Heart left ventricle (tissue), 16 donors: ENCODE measurements around the gene SKA1. TPM values are rescaled to one million over a fixed set of nuclear protein-coding genes. Genes with fewer than 3 reads are reported as not detected.

ENCODE experiments used
- ATAC-seq, 4 donors: fragments of 200-7000 bp; cut with Tn5 transposase; one replicate each; pipeline ENCODE4 v1.9.1; 2020 to 2022; ENCODE audit warnings: moderate library complexity in 4 of 4, mild to moderate bottlenecking in 3 of 4, moderate number of reproducible peaks in 1 of 4
- DNase-seq, 5 donors: peaks; one replicate each; pipeline ENCODE4 v3.0.0-alpha.2; 2020
- H3K27ac ChIP-seq, 12 donors: fragments of 200-600 bp; sonication (generic) in 4 of 12; one replicate each; pipeline versions ENCODE4 v1.5.0 to v1.8.0; 2016 to 2022; ENCODE audit warnings: mild to moderate bottlenecking in 2 of 12
- H3K27me3 ChIP-seq, 9 donors: fragments of 200-600 bp; sonication (generic) in 2 of 9; one replicate each; pipeline versions ENCODE4 v1.5.1 to v1.8.0; 2016 to 2022; ENCODE audit warnings: mild to moderate bottlenecking in 3 of 9
- H3K36me3 ChIP-seq, 9 donors: fragments of 200-600 bp; sonication (generic) in 2 of 9; one replicate each; pipeline versions ENCODE4 v1.5.0 to v1.8.0; 2018 to 2022; ENCODE audit warnings: mild to moderate bottlenecking in 2 of 9
- H3K4me1 ChIP-seq, 12 donors: fragments of 200-600 bp; sonication (generic) in 4 of 12; one replicate each; pipeline versions ENCODE4 v1.5.0 to v1.8.0; 2016 to 2022; ENCODE audit warnings: mild to moderate bottlenecking in 3 of 12
- H3K4me3 ChIP-seq, 12 donors: fragments of 200-600 bp; sonication (generic) in 4 of 12; one replicate each; pipeline versions ENCODE4 v1.5.0 to v1.8.0; 2017 to 2022; ENCODE audit warnings: mild to moderate bottlenecking in 9 of 12, moderate library complexity in 4 of 12
- H3K9me3 ChIP-seq, 12 donors: fragments of 200-600 bp; sonication (generic) in 4 of 12; one replicate each; pipeline versions ENCODE4 v1.5.0 to v1.8.0; 2016 to 2022; ENCODE audit warnings: mild to moderate bottlenecking in 1 of 12
- POLR2A ChIP-seq, 2 donors: fragments of 450-650 bp; IDR thresholded peaks; one replicate each; pipeline ENCODE4 v1.6.1; 2017; ENCODE audit warnings: antibody characterized with exemption in 2 of 2, mild to moderate bottlenecking in 2 of 2, moderate library complexity in 2 of 2
- WGBS, 4 donors: extraction: QIAGEN DNeasy Blood & Tissue Kit in 2 of 4; methylation state at CpG; one replicate each; pipeline versions ENCODE4 v1.1.5 to v1.1.7; 2013 to 2018; 5-methylcytosine and 5-hydroxymethylcytosine counted together
- intact Hi-C, 10 donors: fragments of 100-400 bp; cut with DNase I; formaldehyde crosslinking; loops; one replicate each; pipeline versions ENCODE4 v1.11.1 to v1.14.2; 2022
- polyA plus RNA-seq, 2 donors: library from polyadenylated mRNA; stranded (reverse); fragments of 200-250 nt; gene quantifications; one replicate each; pipeline ENCODE4 v1.2.3, GENCODE V29; 2013
- total RNA-seq, 9 donors: library from RNA; depleted of rRNA in 2 of 9; stranded (reverse); fragments of >200 nt in 2 of 9; fragmentation: NEBNext Ultra II Directional in 3 of 9; extraction: Animal tissue kit (Norgen Biotek cat#: 25700) in 3 of 9; gene quantifications; one replicate each; pipeline versions ENCODE4 v1.1.0 to v1.2.4, GENCODE V29; 2016 to 2023
- TF ChIP-seq, protein P1 (sequence below), 12 donors: fragments of 200-600 bp; sonication (generic) in 4 of 12; IDR thresholded peaks; one replicate each; pipeline versions ENCODE4 v1.5.0 to v1.8.0; 2018 to 2022; ENCODE audit warnings: antibody characterized with exemption in 12 of 12, mild to moderate bottlenecking in 5 of 12
- donor health status: ischemic (EF 13 %, LVEDD 7.1; RV severe dilation, severe dysfunction).
- donor health status: healthy with polysubstance abuse.
- donor health status: DM: no; HTN: yes; CAD: no.
- donor health status: DM: no; HTN: no; CAD: no.
- donor health status: ischemic (EF 25% LVEDD 6.9; RV normal size, moderate dysfunction).
- donor health status: ischemic (EF 25% LVEDD 5.7; RV mildly dilated, moderate dysfunction).
- donor health status: healthy.
- donor health status: DM: yes; HTN: yes; CAD: no.
- donor health status: ischemic (EF 35%, LVEDD 5.7; RV mildly dilated, moderate dysfunction).
- donor health status: nonischemic (EF 11% LVEDD 7.7; RV severe dilation, severe dysfunction).
- donor health status: DM: yes; HTN: yes; CAD: no.
- donor health status: PGD.
- donor health status: ischemic (EF 29% LVEDD 5.4; RV normal size, mild dysfunction).
- donor health status: nonischemic (EF 23%, LVEDD 6.1; RV moderate dilation, normal function).

Gene SKA1
- total and polyA plus RNA-seq, 11 donors = 0.11 to 4.4 (median 0.34) TPM; not detected in 3

DNA sequence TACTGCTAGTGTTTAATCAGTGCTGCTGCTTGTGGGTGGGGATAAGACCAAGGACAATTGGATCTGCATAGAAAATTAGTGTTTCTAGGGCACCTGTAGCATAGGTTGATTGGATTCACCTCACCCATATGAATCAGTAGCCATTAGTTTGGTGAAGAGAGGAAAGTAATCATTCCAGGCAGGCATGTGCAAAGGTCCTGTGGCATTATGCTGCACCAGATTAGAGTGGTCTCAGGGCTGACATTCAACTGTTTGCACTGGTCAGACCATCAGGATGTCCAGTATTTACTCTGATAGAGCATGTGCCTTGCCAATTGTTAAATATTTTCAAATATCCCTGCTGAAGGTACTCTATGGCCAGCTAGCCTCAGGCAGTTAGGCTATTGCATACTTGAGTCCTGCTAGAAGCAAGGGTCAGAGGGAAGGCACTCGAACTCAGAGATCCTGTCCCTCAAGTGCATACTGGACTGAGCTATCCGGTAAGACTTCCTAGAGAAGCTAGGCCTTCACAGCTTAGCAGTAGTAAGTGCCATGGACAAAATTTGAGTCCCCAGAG is 64.7 kb downstream of the SKA1 start:
- no peak overlapping the region for H3K4me3 ChIP-seq
- ATAC-seq (no peak), DNase-seq (no peak)
- no peaks in the 10 kb centered on the region for H3K4me1 ChIP-seq
- no peaks in the 10 kb centered on the region for H3K27me3 ChIP-seq
- intact Hi-C loops = loop anchor here in 1 of 10 donors (10.0 kb wide), 1 partner anchor 55 kb away; no protein-coding TSS in a partner anchor
- TF ChIP-seq POLR2A (IDR thresholded peaks at IDR 0.05) = no peak
- TF ChIP-seq, protein P1, sequence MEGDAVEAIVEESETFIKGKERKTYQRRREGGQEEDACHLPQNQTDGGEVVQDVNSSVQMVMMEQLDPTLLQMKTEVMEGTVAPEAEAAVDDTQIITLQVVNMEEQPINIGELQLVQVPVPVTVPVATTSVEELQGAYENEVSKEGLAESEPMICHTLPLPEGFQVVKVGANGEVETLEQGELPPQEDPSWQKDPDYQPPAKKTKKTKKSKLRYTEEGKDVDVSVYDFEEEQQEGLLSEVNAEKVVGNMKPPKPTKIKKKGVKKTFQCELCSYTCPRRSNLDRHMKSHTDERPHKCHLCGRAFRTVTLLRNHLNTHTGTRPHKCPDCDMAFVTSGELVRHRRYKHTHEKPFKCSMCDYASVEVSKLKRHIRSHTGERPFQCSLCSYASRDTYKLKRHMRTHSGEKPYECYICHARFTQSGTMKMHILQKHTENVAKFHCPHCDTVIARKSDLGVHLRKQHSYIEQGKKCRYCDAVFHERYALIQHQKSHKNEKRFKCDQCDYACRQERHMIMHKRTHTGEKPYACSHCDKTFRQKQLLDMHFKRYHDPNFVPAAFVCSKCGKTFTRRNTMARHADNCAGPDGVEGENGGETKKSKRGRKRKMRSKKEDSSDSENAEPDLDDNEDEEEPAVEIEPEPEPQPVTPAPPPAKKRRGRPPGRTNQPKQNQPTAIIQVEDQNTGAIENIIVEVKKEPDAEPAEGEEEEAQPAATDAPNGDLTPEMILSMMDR (IDR thresholded peaks at IDR 0.05) = no peak
- H3K36me3 ChIP-seq = no peaks in the 10 kb centered on the region
- WGBS, 4 donors = 73 to 83% (median 80%) methylated on average over 2 of the region's 2 CpGs
- H3K27ac ChIP-seq = no peak overlapping the region
- H3K9me3 ChIP-seq = peaks cover 0 to 8% (median 0%) of the 10 kb centered on the region in 12 donors

DNA sequence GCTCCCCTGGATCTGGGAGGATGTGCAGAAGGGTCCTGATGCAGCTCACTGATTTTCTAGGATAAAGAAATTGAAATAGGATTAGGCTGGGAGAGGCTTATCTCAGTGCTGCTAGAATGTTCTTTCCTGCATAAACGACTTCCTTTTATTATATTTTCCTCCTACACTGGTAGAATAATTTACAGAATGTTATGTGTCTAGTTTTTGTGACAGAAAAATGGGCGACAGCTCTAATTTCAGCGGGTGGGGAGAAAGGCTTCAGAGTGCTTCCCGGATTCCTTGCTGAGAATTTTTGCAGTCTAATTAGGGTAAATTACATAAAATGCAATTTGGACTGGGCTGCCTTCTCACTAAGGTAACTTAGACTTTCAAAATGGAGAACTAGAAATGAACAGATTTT is 66.2 kb downstream of the SKA1 start:
- intact Hi-C loops = no loop called here
- ATAC-seq (no peak), DNase-seq (no peak)
- no peaks in the 10 kb centered on the region for H3K27me3 ChIP-seq
- no peak overlapping the region for H3K4me3 ChIP-seq
- no peak overlapping the region for H3K27ac ChIP-seq
- no peaks in the 10 kb centered on the region for H3K4me1 ChIP-seq
- H3K36me3 ChIP-seq = no peaks in the 10 kb centered on the region
- H3K9me3 ChIP-seq = peaks cover 0 to 8% (median 0%) of the 10 kb centered on the region in 12 donors
- TF ChIP-seq, protein P1 (IDR thresholded peaks at IDR 0.05) = no peak
- TF ChIP-seq POLR2A (IDR thresholded peaks at IDR 0.05) = no peak
- 61 to 71% (median 67%) methylated on average over 4 of the region's 4 CpGs for WGBS, 4 donors

DNA sequence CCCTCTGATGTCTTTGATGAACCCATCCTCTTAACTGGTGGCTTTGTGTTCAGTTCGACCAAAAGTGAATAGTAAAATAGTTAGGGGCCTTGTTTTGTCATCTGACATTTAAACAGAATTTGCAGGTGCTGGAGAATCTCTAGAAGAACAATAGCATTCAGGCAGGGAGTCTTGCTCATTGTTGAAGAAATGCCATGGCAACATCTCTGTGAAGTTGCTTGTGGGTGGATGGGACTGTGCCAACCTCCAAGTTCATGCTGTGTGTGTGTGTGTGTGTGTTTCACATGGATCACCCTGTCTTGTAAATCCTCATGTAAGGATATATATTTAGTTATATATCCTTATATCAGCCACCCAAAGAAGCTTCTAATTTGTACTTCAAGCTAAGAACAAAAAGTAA is 66.7 kb downstream of the SKA1 start:
- 34 to 39% (median 37%) methylated on average over 1 of the region's 1 CpG for WGBS, 4 donors
- Histone ChIP-seq H3K27me3 (no peaks in the 10 kb centered on the region), H3K4me1 (no peaks in the 10 kb centered on the region), H3K27ac (no peak overlapping the region), H3K9me3 (peaks cover 0 to 8% (median 0%) of the 10 kb centered on the region in 12 donors), H3K36me3 (no peaks in the 10 kb centered on the region), H3K4me3 (no peak overlapping the region)
- DNase-seq = no peak
- TF ChIP-seq, protein P1 (IDR thresholded peaks at IDR 0.05) = no peak
- intact Hi-C loops = no loop called here
- ATAC-seq = no peak

Other genes starting within 250 kb of the SKA1 start
- 1 to 10 TPM in 7 of 9 donors, under 1 TPM in 2; 0.51 to 5.9 (median 1.6) TPM for gene MYO5B, start 179.9 kb upstream of the SKA1 start, total RNA-seq
- gene MYO5B, start 179.9 kb upstream of the SKA1 start, polyA plus RNA-seq = under 1 TPM; 0.75 to 0.84 TPM
- under 1 TPM in 3 of 9 donors, not detected in 6; 0.14 to 0.62 (median 0.16) TPM for gene CFAP53, start 108.6 kb upstream of the SKA1 start, total RNA-seq
- under 1 TPM; 0.10 to 0.15 TPM for gene CFAP53, start 108.6 kb upstream of the SKA1 start, polyA plus RNA-seq
- 10 to 100 TPM; 43.9 to 87.7 (median 51.4) TPM for gene MBD1, start 93.5 kb upstream of the SKA1 start, total RNA-seq
- gene MBD1, start 93.5 kb upstream of the SKA1 start, polyA plus RNA-seq = 10 to 100 TPM; 22.4 to 70.7 TPM
- 10 to 100 TPM; 18.3 to 36.7 (median 33.2) TPM for gene CXXC1, start 87.4 kb upstream of the SKA1 start, total RNA-seq
- 10 to 100 TPM; 36.2 to 39.5 TPM for gene CXXC1, start 87.4 kb upstream of the SKA1 start, polyA plus RNA-seq
- 100 to 1,000 TPM in 1 of 9 donors, 10 to 100 TPM in 8; 18.6 to 169 (median 30.1) TPM for gene MAPK4, start 185.0 kb downstream of the SKA1 start, total RNA-seq
- gene MAPK4, start 185.0 kb downstream of the SKA1 start, polyA plus RNA-seq = 10 to 100 TPM in 1 of 2 donors, 1 to 10 TPM in 1; 8.5 to 80.7 TPM